Cerebellar nuclear complex (tissue), 1 donor: ENCODE data around the gene C11orf58.

Source experiments
- DNase-seq, 2 experiments: peaks; one replicate each; lab custom pipeline; 2025; lab: John Stamatoyannopoulos, UW

The C11orf58 gene

GRCh38 chr11:16767957-16768356 lies 29.5 kb downstream of the C11orf58 start:
- no peak for DNase-seq

GRCh38 chr11:16769386-16769785 lies 30.9 kb downstream of the C11orf58 start:
- no peak for DNase-seq

- no peak for DNase-seq
Measured at GRCh38 chr11:16770016-16770415, 31.6 kb downstream of the C11orf58 start.

- no peak for DNase-seq
Measured at GRCh38 chr11:16771350-16772140, 33.1 kb downstream of the C11orf58 start.

- DNase-seq: no peak
Measured at GRCh38 chr11:16772141-16772512, 33.7 kb downstream of the C11orf58 start.

GRCh38 chr11:16773981-16774935 lies 35.8 kb downstream of the C11orf58 start:
- DNase-seq: no peak

- DNase-seq: no peak
Measured at GRCh38 chr11:16774936-16775613, 36.6 kb downstream of the C11orf58 start.

- no peak for DNase-seq
Measured at GRCh38 chr11:16775614-16776283, 37.3 kb downstream of the C11orf58 start.

GRCh38 chr11:16776711-16777612 lies 38.5 kb downstream of the C11orf58 start:
- no peak for DNase-seq

- DNase-seq: no peak
Measured at GRCh38 chr11:16777613-16777975, 39.1 kb downstream of the C11orf58 start.

- no peak for DNase-seq
Measured at GRCh38 chr11:16778286-16778685, 39.8 kb downstream of the C11orf58 start.

- DNase-seq: no peak
Measured at GRCh38 chr11:16778876-16779275, 40.4 kb downstream of the C11orf58 start.

- no peak for DNase-seq
Measured at GRCh38 chr11:16779436-16779835, 41.0 kb downstream of the C11orf58 start.

GRCh38 chr11:16780146-16780545 lies 41.7 kb downstream of the C11orf58 start:
- no peak for DNase-seq

GRCh38 chr11:16780698-16781550 lies 42.5 kb downstream of the C11orf58 start:
- no peak for DNase-seq

GRCh38 chr11:16781936-16782919 lies 43.8 kb downstream of the C11orf58 start:
- no peak for DNase-seq

- DNase-seq: no peak
Measured at GRCh38 chr11:16783321-16783801, 44.9 kb downstream of the C11orf58 start.

GRCh38 chr11:16784097-16784496 lies 45.6 kb downstream of the C11orf58 start:
- DNase-seq: no peak
